Peyer's patch (tissue), 4 donors: ENCODE data around the gene VPS36.

Source experiments
- POLR2A ChIP-seq, 2 donors: fragments of 450-650 bp; IDR thresholded peaks; one replicate each; pipeline ENCODE4 v1.5.1; 2017; ENCODE audit warnings: antibody characterized with exemption in 2 of 2, mild to moderate bottlenecking in 2 of 2, moderate library complexity in 2 of 2
- TF ChIP-seq, protein P1 (sequence below), 6 experiments: fragments of 450-650 bp in 4 of 6; fragments of 200-600 bp in 2 of 6; sonication (generic) in 1 of 6; IDR thresholded peaks; one replicate each; pipeline ENCODE4 v1.5.1; 2017 to 2019; ENCODE audit warnings: antibody characterized with exemption in 6 of 6, mild to moderate bottlenecking in 3 of 6, moderate library complexity in 1 of 6

DNA sequence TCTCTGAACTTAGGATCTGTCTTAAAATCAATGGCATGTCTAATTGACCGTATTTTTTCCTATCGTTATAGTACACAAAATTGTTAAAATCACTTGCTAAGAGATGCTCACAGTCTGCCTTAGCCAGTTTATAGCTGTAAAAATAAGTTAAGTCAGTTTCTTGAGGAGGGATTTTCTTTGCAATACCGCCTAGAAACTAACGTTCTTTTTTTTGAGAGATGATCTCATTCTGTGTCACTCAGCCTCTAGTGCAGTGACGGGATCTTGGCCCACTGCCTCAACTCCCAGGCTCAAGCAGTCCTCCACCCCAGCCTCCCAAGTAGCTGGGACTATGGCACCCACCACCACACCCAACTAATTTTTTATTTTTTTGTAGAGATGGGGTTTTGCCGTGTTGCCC lies 9.2 kb upstream of the VPS36 start:
- TF ChIP-seq, protein P1, sequence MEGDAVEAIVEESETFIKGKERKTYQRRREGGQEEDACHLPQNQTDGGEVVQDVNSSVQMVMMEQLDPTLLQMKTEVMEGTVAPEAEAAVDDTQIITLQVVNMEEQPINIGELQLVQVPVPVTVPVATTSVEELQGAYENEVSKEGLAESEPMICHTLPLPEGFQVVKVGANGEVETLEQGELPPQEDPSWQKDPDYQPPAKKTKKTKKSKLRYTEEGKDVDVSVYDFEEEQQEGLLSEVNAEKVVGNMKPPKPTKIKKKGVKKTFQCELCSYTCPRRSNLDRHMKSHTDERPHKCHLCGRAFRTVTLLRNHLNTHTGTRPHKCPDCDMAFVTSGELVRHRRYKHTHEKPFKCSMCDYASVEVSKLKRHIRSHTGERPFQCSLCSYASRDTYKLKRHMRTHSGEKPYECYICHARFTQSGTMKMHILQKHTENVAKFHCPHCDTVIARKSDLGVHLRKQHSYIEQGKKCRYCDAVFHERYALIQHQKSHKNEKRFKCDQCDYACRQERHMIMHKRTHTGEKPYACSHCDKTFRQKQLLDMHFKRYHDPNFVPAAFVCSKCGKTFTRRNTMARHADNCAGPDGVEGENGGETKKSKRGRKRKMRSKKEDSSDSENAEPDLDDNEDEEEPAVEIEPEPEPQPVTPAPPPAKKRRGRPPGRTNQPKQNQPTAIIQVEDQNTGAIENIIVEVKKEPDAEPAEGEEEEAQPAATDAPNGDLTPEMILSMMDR (IDR thresholded peaks at IDR 0.05): no peak
- no peak for TF ChIP-seq POLR2A (IDR thresholded peaks at IDR 0.05)
